HG03108 (cell line): ENCODE measurements around the gene BCL2L12.

Experiments
- ATAC-seq: cut with Tn5 transposase; IDR thresholded peaks from one replicate; pipeline ENCODE4 v1.9.1; 2021; ENCODE audit warnings: moderate library complexity; ENCODE audit not compliant: unreplicated experiment

Gene BCL2L12

GRCh38 chr19:49684251-49684982 is 18.7 kb downstream of the BCL2L12 start:
- no peak for ATAC-seq

- no peak for ATAC-seq
Observed at GRCh38 chr19:49684983-49685553, 19.3 kb downstream of the BCL2L12 start.

GRCh38 chr19:49685845-49686332 is 20.2 kb downstream of the BCL2L12 start:
- no peak for ATAC-seq

- no peak for ATAC-seq
Observed at GRCh38 chr19:49686503-49687088, 20.9 kb downstream of the BCL2L12 start.

- ATAC-seq = no peak
Observed at GRCh38 chr19:49687150-49687549, 21.4 kb downstream of the BCL2L12 start.

- no peak for ATAC-seq
Observed at GRCh38 chr19:49687566-49688316, 22.0 kb downstream of the BCL2L12 start.

GRCh38 chr19:49688531-49689132 is 22.9 kb downstream of the BCL2L12 start:
- ATAC-seq = no peak

GRCh38 chr19:49689133-49690078 is 23.7 kb downstream of the BCL2L12 start, which contains the start of gene ADM5:
ADM5 (plus strand) TSS chr19:49689594; CDS start chr19:49689838, 244 bp downstream.
- ATAC-seq = no peak

GRCh38 chr19:49690079-49690655 is 24.4 kb downstream of the BCL2L12 start:
- no peak for ATAC-seq

- ATAC-seq = no peak
Observed at GRCh38 chr19:49690656-49691242, 25.0 kb downstream of the BCL2L12 start, which contains the start of gene CPT1C. CPT1C (plus strand) TSS chr19:49691116; CDS start chr19:49692253, 1,137 bp downstream.

- ATAC-seq = no peak
Observed at GRCh38 chr19:49691243-49692146, 25.8 kb downstream of the BCL2L12 start.

GRCh38 chr19:49692147-49692506 is 26.4 kb downstream of the BCL2L12 start:
- ATAC-seq = no peak

GRCh38 chr19:49696115-49696514 is 30.4 kb downstream of the BCL2L12 start:
- ATAC-seq = no peak

- ATAC-seq = no peak
Observed at GRCh38 chr19:49696865-49697264, 31.1 kb downstream of the BCL2L12 start.

GRCh38 chr19:49699364-49699763 is 33.6 kb downstream of the BCL2L12 start:
- ATAC-seq = no peak

GRCh38 chr19:49700563-49700962 is 34.8 kb downstream of the BCL2L12 start:
- no peak for ATAC-seq

- ATAC-seq = no peak
Observed at GRCh38 chr19:49701271-49701786, 35.6 kb downstream of the BCL2L12 start.
